K562 (cell line): Measurements from ENCODE around the gene SPTBN2. TPM values are rescaled to one million over a fixed set of nuclear protein-coding genes. Genes with fewer than 3 reads are reported as not detected.
A peak's percentile ranks its signal among the peaks of the same experiment; 100 is the strongest.

Source experiments
- ATAC-seq: fragments of 200-7000 bp; cut with Tn5 transposase; 3 replicates; pipeline ENCODE4 v1.9.1; 2020; ENCODE audit warnings: moderate library complexity
- BruUV-seq: library from RNA; stranded (reverse); fragments of 400-500 nt; replicated peaks from 2 replicates; lab custom pipeline; 2021; lab: Mats Ljungman, UMichigan
- CTCF ChIA-PET: fragments of 300-600 bp; formaldehyde crosslinking; extraction: SDS; loops from one replicate; lab custom pipeline; 2021; ENCODE audit warnings: low intra/inter-chr PET ratio; lab: Yijun Ruan, JAX
- POLR2A ChIA-PET: fragments of 300-600, 350-650 bp; sonication (Branson Sonifier 250); formaldehyde crosslinking; extraction: SDS; loops from one replicate; lab custom pipeline; 2021; ENCODE audit warnings: antibody characterized with exemption, inconsistent platforms; lab: Yijun Ruan, JAX
- DNase-seq, 4 experiments: peaks; one replicate each; pipeline versions ENCODE4 v3.0.0 to v3.0.0-alpha.2; 2011 to 2018; ENCODE audit warnings: low spot score in 3 of 4, mixed read lengths in 3 of 4; ENCODE audit errors: extremely low read depth in 1 of 4
- FAIRE-seq: peaks from 2 replicates; lab custom pipeline; 2011; peaks lifted over from hg19 to GRCh38; lab: Jason Lieb, UNC
- H2AFZ ChIP-seq: 2 replicates; pipeline ENCODE4 v1.6.0; 2011; ENCODE audit warnings: low read depth, low read length, control low read depth, inconsistent platforms
- H3K27ac ChIP-seq: fragments of 200-600 bp; 3 replicates; pipeline ENCODE4 v1.8.0; 2011; ENCODE audit warnings: low read depth, mild to moderate bottlenecking, control low read depth, inconsistent platforms, low read length, moderate library complexity, mixed read lengths; ENCODE audit errors: extremely low read depth
- H3K27me3 ChIP-seq, 2 experiments: fragments of 300-600 bp in 1 of 2; 2 replicates in 1 of 2; 3 replicates in 1 of 2; pipeline versions ENCODE4 v1.6.0 to v1.8.0; 2011; ENCODE audit warnings: inconsistent platforms in 2 of 2, low read length in 2 of 2, mild to moderate bottlenecking in 1 of 2, mixed read lengths in 1 of 2, moderate library complexity in 1 of 2; ENCODE audit not compliant: control insufficient read depth in 2 of 2, insufficient read depth in 2 of 2
- H3K36me3 ChIP-seq: fragments of 300-600 bp; 3 replicates; pipeline ENCODE4 v1.8.0; 2011; ENCODE audit warnings: mild to moderate bottlenecking, low read length, inconsistent platforms; ENCODE audit not compliant: control insufficient read depth, insufficient read depth
- H3K4me1 ChIP-seq, 2 experiments: fragments of 200-600 bp in 1 of 2; replicated peaks in 1 of 2; 2 replicates in 1 of 2; 3 replicates in 1 of 2; pipeline versions ENCODE4 v1.5.1 to v1.8.0; 2011; ENCODE audit warnings: inconsistent platforms in 2 of 2, low read length in 2 of 2, mild to moderate bottlenecking in 1 of 2, mixed read lengths in 1 of 2, moderate library complexity in 1 of 2; ENCODE audit not compliant: control insufficient read depth in 2 of 2, insufficient read depth in 2 of 2
- H3K4me2 ChIP-seq: 2 replicates; pipeline ENCODE4 v1.6.1; 2011; ENCODE audit warnings: low read length, control low read depth, inconsistent platforms, mixed read lengths; ENCODE audit not compliant: insufficient read depth
- H3K4me3 ChIP-seq: fragments of 200-600 bp; sonication (generic), shearing (Covaris generic); 2 replicates; pipeline ENCODE4 v1.5.1; 2016; ENCODE audit warnings: control low read depth, inconsistent platforms
- H3K79me2 ChIP-seq: fragments of 200-600 bp; 3 replicates; pipeline ENCODE4 v1.8.0; 2011; ENCODE audit warnings: low read length, inconsistent platforms; ENCODE audit not compliant: control insufficient read depth, insufficient read depth
- H3K9ac ChIP-seq, 2 experiments: 2 replicates each; pipeline versions ENCODE4 v1.6.0 to v1.6.1; 2011; ENCODE audit warnings: low read depth in 2 of 2, low read length in 2 of 2, control low read depth in 1 of 2, inconsistent platforms in 1 of 2, mild to moderate bottlenecking in 1 of 2, mixed read lengths in 1 of 2; ENCODE audit not compliant: insufficient read depth in 1 of 2
- H3K9me1 ChIP-seq: one replicate; pipeline ENCODE4 v1.6.0; 2011; ENCODE audit warnings: inconsistent platforms, mild to moderate bottlenecking, low read length, moderate library complexity; ENCODE audit not compliant: control insufficient read depth, insufficient read depth
- H3K9me3 ChIP-seq: replicated peaks from 2 replicates; pipeline ENCODE4 v1.5.1; 2011; ENCODE audit warnings: low read depth, low read length, inconsistent platforms; ENCODE audit not compliant: control insufficient read depth, insufficient read depth
- H4K20me1 ChIP-seq: replicated peaks from 2 replicates; pipeline ENCODE4 v1.6.1; 2011; ENCODE audit warnings: low read length, inconsistent platforms, mixed read lengths; ENCODE audit not compliant: control insufficient read depth, insufficient read depth
- MEF2D ChIP-seq: conservative IDR thresholded peaks from 2 replicates; pipeline ENCODE4 v1.6.1; 2016; ENCODE audit warnings: low read depth, missing genetic modification characterization, missing compliant biosample characterization
- POLR2G ChIP-seq: fragments of 200-400 bp; formaldehyde crosslinking; IDR thresholded peaks from 2 replicates; pipeline ENCODE4 v1.6.1; 2017; ENCODE audit warnings: low read depth, mild to moderate bottlenecking, antibody characterized with exemption, low read length, moderate library complexity
- RBFOX2 ChIP-seq: fragments of 200-400 bp; formaldehyde crosslinking; IDR thresholded peaks from 2 replicates; pipeline ENCODE4 v1.6.1; 2017; ENCODE audit warnings: low read depth, mild to moderate bottlenecking, low read length, moderate library complexity
- WGBS: fragments of 100-300 bp; shearing (Covaris generic); methylation state at CpG from one replicate; pipeline ENCODE4 v1.1.6; 2016; ENCODE audit warnings: low coverage, mixed read lengths; ENCODE audit not compliant: insufficient coverage; ENCODE audit errors: missing lambda C conversion rate; 5-methylcytosine and 5-hydroxymethylcytosine counted together
- in situ Hi-C: fragments of 300-500 bp; cut with MboI; formaldehyde crosslinking; loops from 4 replicates; pipeline ENCODE4 v1.15.0; 2018; ENCODE audit warnings: inconsistent platforms, mixed read lengths
- intact Hi-C: fragments of 100-400 bp; cut with micrococcal nuclease; formaldehyde crosslinking; loops from 2 replicates; pipeline ENCODE4 v1.14.2; 2022
- polyA plus RNA-seq, 8 experiments: library from polyadenylated mRNA; depleted of rRNA in 4 of 8; stranded (reverse) in 5 of 8; unstranded in 3 of 8; fragments of >200 nt; fragmentation: Nextera tagmentation in 2 of 8; fragmentation: Illumina TruSeq in 1 of 8; extraction: Ambion mirVana in 2 of 8; extraction: Trizol in 1 of 8; gene quantifications; 2 replicates each; pipeline versions ENCODE4 v1.2.1 to v1.2.3, GENCODE V29; 2011 to 2014; ENCODE audit warnings: inconsistent platforms in 1 of 8, missing spikeins in 1 of 8
- total RNA-seq, 7 experiments: library from RNA; depleted of rRNA in 6 of 7; stranded (reverse); fragments of >200 nt in 6 of 7; fragmentation: Illumina TruSeq in 2 of 7; extraction: Trizol in 2 of 7; gene quantifications; 2 replicates each; pipeline versions ENCODE4 v1.2.1 to v1.2.3, GENCODE V29; 2011 to 2021; ENCODE audit warnings: low replicate concordance in 1 of 7

Gene SPTBN2
- total and polyA plus RNA-seq, 9 of the 15 experiments (the other 6 are each of a cell fraction or from before 2014, with no cell fraction given), result 0.38 to 56.5 (median 19.7) TPM

DNA sequence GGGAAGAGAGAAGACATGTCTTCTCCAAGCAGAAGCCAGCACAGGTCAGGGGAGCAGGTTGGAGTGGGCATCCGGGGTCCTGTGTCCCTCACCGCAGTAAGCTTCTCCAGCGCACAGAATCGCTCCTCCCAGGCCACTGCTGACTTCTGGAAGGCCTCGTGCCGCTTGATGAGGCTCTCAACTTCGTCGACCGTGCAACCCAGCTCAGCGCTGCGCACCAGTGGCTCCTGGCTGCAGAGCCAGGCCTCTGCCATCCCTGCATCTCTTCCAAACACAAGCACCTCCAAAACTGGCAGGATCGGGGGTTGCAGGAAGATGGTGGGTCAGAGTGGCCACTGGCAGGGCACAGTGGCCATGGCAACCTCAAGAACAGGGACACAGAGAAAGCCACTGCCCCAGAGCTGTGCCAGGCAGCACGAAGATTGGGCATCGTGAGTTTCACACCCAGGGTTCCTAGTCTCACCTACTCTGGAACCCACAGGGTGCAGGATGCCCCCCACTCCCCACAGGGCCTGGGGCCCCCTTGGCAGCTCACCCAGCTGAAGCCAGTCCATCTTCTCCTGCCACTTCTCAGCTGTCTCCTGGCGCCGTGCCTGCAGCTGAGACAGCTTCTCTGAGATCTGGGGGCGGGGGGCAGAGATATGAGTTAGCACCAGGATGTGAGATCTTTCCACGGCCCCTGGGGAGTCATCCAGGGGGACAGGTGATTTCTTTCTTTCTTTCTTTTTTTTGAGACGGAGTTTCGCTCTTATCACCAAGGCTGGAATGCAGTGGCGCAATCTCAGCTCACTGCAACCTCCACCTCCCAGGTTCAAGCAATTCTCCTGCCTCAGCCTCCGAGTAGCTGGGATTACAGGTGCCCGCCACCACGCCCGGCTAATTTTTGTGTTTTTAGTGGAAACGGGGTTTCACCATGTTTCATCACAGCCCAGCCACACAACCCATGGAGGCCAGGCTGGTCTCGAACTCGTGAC is 40.2 kb downstream of the SPTBN2 start:
- no TSS peak for BruUV-seq
- ATAC-seq (no peak), DNase-seq (no peak), FAIRE-seq (no peak)
- Histone ChIP-seq H2AFZ (no peak overlapping the region), H3K27ac (no peak overlapping the region), H3K9ac (peak overlapping the region in 1 of 2 experiments; percentile 20; a peak in 1 of 4 replicates), H3K9me3 (no peaks in the 10 kb centered on the region), H4K20me1 (no peaks in the 10 kb centered on the region), H3K36me3 (peaks cover 76% of the 10 kb centered on the region; the same call in 2 of the 3 replicates), H3K4me2 (no peak overlapping the region), H3K27me3 (no peaks in the 10 kb centered on the region), H3K9me1 (no peaks in the 10 kb centered on the region), H3K4me3 (no peak overlapping the region), H3K79me2 (no peaks in the 10 kb centered on the region), H3K4me1 (peaks cover 0 to 13% of the 10 kb centered on the region in 2 experiments; a peak in 1 of 5 replicates)
- intact Hi-C loops, result no loop called here
- POLR2A ChIA-PET, result interaction anchor here (1.2 to 2.1 kb wide), 3 partner anchors 11 to 149 kb away, joined by 3 to 10 read pairs (median 6); partner anchors contain the start of gene RBM4B
- CTCF ChIA-PET, result no interaction called here
- in situ Hi-C loops, result no loop called here
- TF ChIP-seq MEF2D, result no peak
- 0 out of 2 replicates have a peak, but pooled peaks have one; percentile 21 for TF ChIP-seq RBFOX2
- peak; percentile 54; the same call in 1 of the 2 replicates for TF ChIP-seq POLR2G
- WGBS, result 82% methylated on average over 23 of the region's 28 CpGs
